Measurements from ENCODE around the gene ROBO1. TPM values are rescaled to one million over a fixed set of nuclear protein-coding genes. Genes with fewer than 3 reads are reported as not detected.

The ROBO1 gene
- total and polyA plus RNA-seq, 2 of the 13 experiments (the other 11 are each of a cell fraction or from before 2014, with no cell fraction given) = 52.2 to 71.0 TPM

DNA sequence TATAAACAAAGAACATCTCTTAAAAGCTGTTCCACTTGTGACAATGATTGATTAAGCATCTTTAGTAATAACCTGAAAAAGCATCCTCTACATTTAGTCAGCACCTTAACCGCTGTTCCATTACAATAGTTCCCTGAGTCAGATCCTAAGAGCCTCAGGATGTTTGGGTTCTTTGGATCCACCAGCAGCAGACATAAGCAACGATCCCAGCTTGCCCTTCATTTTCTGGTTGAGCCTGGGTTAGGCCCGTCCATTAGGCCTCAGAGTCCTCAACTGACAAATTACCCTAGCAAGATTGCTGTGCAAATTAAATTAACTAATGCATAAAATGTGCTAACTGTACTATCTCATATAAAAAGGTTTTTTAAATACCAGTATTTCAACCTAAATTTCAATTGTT lies 42.3 kb upstream of the ROBO1 start (continued):
- TF ChIP-seq, protein P1, sequence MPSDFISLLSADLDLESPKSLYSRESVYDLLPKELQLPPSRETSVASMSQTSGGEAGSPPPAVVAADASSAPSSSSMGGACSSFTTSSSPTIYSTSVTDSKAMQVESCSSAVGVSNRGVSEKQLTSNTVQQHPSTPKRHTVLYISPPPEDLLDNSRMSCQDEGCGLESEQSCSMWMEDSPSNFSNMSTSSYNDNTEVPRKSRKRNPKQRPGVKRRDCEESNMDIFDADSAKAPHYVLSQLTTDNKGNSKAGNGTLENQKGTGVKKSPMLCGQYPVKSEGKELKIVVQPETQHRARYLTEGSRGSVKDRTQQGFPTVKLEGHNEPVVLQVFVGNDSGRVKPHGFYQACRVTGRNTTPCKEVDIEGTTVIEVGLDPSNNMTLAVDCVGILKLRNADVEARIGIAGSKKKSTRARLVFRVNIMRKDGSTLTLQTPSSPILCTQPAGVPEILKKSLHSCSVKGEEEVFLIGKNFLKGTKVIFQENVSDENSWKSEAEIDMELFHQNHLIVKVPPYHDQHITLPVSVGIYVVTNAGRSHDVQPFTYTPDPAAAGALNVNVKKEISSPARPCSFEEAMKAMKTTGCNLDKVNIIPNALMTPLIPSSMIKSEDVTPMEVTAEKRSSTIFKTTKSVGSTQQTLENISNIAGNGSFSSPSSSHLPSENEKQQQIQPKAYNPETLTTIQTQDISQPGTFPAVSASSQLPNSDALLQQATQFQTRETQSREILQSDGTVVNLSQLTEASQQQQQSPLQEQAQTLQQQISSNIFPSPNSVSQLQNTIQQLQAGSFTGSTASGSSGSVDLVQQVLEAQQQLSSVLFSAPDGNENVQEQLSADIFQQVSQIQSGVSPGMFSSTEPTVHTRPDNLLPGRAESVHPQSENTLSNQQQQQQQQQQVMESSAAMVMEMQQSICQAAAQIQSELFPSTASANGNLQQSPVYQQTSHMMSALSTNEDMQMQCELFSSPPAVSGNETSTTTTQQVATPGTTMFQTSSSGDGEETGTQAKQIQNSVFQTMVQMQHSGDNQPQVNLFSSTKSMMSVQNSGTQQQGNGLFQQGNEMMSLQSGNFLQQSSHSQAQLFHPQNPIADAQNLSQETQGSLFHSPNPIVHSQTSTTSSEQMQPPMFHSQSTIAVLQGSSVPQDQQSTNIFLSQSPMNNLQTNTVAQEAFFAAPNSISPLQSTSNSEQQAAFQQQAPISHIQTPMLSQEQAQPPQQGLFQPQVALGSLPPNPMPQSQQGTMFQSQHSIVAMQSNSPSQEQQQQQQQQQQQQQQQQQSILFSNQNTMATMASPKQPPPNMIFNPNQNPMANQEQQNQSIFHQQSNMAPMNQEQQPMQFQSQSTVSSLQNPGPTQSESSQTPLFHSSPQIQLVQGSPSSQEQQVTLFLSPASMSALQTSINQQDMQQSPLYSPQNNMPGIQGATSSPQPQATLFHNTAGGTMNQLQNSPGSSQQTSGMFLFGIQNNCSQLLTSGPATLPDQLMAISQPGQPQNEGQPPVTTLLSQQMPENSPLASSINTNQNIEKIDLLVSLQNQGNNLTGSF (CRISPR knock-in tag; IDR thresholded peaks at IDR 0.05) = no peak
- TF ChIP-seq ZNF558 (CRISPR knock-in tag; IDR thresholded peaks at IDR 0.05; ENCODE audit: borderline replicate concordance) = no peak
- TF ChIP-seq ZFY (CRISPR knock-in tag; IDR thresholded peaks at IDR 0.05) = no peak
- TF ChIP-seq GTF2F1 (IDR thresholded peaks at IDR 0.05; ENCODE audit: low read length) = no peak
- TF ChIP-seq SCMH1 (CRISPR knock-in tag; IDR thresholded peaks at IDR 0.05; ENCODE audit: borderline replicate concordance) = no peak
- no peak for TF ChIP-seq IKZF4 (CRISPR knock-in tag; IDR thresholded peaks at IDR 0.05; ENCODE audit: borderline replicate concordance, low read depth, not compliant biosample characterization)
- TF ChIP-seq, protein P2, sequence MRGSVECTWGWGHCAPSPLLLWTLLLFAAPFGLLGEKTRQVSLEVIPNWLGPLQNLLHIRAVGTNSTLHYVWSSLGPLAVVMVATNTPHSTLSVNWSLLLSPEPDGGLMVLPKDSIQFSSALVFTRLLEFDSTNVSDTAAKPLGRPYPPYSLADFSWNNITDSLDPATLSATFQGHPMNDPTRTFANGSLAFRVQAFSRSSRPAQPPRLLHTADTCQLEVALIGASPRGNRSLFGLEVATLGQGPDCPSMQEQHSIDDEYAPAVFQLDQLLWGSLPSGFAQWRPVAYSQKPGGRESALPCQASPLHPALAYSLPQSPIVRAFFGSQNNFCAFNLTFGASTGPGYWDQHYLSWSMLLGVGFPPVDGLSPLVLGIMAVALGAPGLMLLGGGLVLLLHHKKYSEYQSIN (CRISPR knock-in tag; IDR thresholded peaks at IDR 0.05; ENCODE audit: borderline replicate concordance) = no peak
- TF ChIP-seq ZNF207 (IDR thresholded peaks at IDR 0.05; ENCODE audit: borderline replicate concordance) = no peak
- TF ChIP-seq ZNF343 (CRISPR knock-in tag; IDR thresholded peaks at IDR 0.05) = no peak
- TF ChIP-seq TBL1XR1 (IDR thresholded peaks at IDR 0.05; ENCODE audit: borderline replicate concordance, low read length, partially characterized antibody) = no peak
